Measurements from ENCODE around the gene NR6A1. TPM values are rescaled to one million over a fixed set of nuclear protein-coding genes. Genes with fewer than 3 reads are reported as not detected.

Gene NR6A1
- polyA plus RNA-seq, 2 of the 4 experiments (the other 2 are of a cell fraction): 1.7 to 3.3 TPM

GRCh38 chr9:124790801-124791505, 19.8 kb upstream of the NR6A1 start:
- FAIRE-seq: no peak
- DNase-seq (ENCODE audit: low read depth in 1 of 2, low spot score in 1 of 2): no peak
- no peaks in the 10 kb centered on the region for H3K9me3 ChIP-seq
- ATAC-seq: no peak
- CTCF ChIA-PET: interaction anchor here (1.4 to 40.0 kb wide), 4 partner anchors 15 to 56 kb away, joined by 4 to 2512 read pairs (median 396); partner anchors contain the start of genes ARPC5L, NR6A1, OLFML2A and RPL35
- WGBS (ENCODE audit: missing lambda C conversion rate): 76% methylated on average over 5 of the region's 5 CpGs
- H3K27ac ChIP-seq: no peak overlapping the region
- H3K4me3 ChIP-seq: no peak overlapping the region
- POLR2A ChIA-PET: no interaction called here
- H3K4me2 ChIP-seq: no peak overlapping the region
- TF ChIP-seq EHMT2 (IDR thresholded peaks at IDR 0.05; ENCODE audit: low read depth): no peak
- TF ChIP-seq, protein P1, sequence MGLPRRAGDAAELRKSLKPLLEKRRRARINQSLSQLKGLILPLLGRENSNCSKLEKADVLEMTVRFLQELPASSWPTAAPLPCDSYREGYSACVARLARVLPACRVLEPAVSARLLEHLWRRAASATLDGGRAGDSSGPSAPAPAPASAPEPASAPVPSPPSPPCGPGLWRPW (IDR thresholded peaks at IDR 0.05): no peak
- TF ChIP-seq PHF8 (IDR thresholded peaks at IDR 0.05; ENCODE audit: borderline replicate concordance, low read depth): no peak
- no peak for TF ChIP-seq EP300 (IDR thresholded peaks at IDR 0.05)
- H3K4me1 ChIP-seq: 0 out of 3 replicates have a peak, but pooled peaks cover 3% of the 10 kb centered on the region

GRCh38 chr9:124790301-124790700, 19.2 kb upstream of the NR6A1 start:
- ChIA-PET CTCF (interaction anchor here (1.2 to 40.0 kb wide), 5 partner anchors 14 to 79 kb away, joined by 3 to 2512 read pairs (median 6); partner anchors contain the start of genes ARPC5L, NR6A1, OLFML2A and RPL35), POLR2A (interaction anchor here (1.2 kb wide), 1 partner anchor 11 kb away, joined by 5 read pairs; no protein-coding TSS in a partner anchor)

More at GRCh38 chr9:124790301-124790700, 19.2 kb upstream of the NR6A1 start:
- Histone ChIP-seq H3K4me1 (0 out of 3 replicates have a peak, but pooled peaks cover 3% of the 10 kb centered on the region), H3K27ac (no peak overlapping the region), H3K9me3 (no peaks in the 10 kb centered on the region), H3K4me3 (no peak overlapping the region), H3K4me2 (no peak overlapping the region)
- TF ChIP-seq CTCF (IDR thresholded peaks at IDR 0.05) (no peak), ZSCAN20 (CRISPR knock-in tag; IDR thresholded peaks at IDR 0.05) (no peak), RNF2 (IDR thresholded peaks at IDR 0.05; ENCODE audit: borderline replicate concordance, low read depth) (no peak), HOXA7 (CRISPR knock-in tag; IDR thresholded peaks at IDR 0.05) (no peak), BCL3 (IDR thresholded peaks at IDR 0.05) (no peak), CHD4 (IDR thresholded peaks at IDR 0.05; ENCODE audit: borderline replicate concordance) (no peak), MAZ (IDR thresholded peaks at IDR 0.05; ENCODE audit: borderline replicate concordance, low read depth, low read length) (no peak), EP300 (IDR thresholded peaks at IDR 0.05) (no peak), TFCP2L1 (CRISPR knock-in tag; IDR thresholded peaks at IDR 0.05) (no peak), HEYL (CRISPR knock-in tag; IDR thresholded peaks at IDR 0.05) (no peak), RCOR1 (IDR thresholded peaks at IDR 0.05; ENCODE audit: low read depth, low read length) (no peak), FOSB (CRISPR knock-in tag; IDR thresholded peaks at IDR 0.05) (no peak), HOXB13 (CRISPR knock-in tag; IDR thresholded peaks at IDR 0.05; ENCODE audit: low read depth) (no peak), NPAS2 (CRISPR knock-in tag; IDR thresholded peaks at IDR 0.05; ENCODE audit: borderline replicate concordance) (no peak), ZNF302 (CRISPR knock-in tag; IDR thresholded peaks at IDR 0.05) (no peak), EHF (CRISPR knock-in tag; IDR thresholded peaks at IDR 0.05) (no peak)
- TF ChIP-seq, protein P2, sequence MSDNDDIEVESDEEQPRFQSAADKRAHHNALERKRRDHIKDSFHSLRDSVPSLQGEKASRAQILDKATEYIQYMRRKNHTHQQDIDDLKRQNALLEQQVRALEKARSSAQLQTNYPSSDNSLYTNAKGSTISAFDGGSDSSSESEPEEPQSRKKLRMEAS (IDR thresholded peaks at IDR 0.05): no peak
- TF ChIP-seq, protein P3, sequence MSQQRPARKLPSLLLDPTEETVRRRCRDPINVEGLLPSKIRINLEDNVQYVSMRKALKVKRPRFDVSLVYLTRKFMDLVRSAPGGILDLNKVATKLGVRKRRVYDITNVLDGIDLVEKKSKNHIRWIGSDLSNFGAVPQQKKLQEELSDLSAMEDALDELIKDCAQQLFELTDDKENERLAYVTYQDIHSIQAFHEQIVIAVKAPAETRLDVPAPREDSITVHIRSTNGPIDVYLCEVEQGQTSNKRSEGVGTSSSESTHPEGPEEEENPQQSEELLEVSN (IDR thresholded peaks at IDR 0.05; ENCODE audit: borderline replicate concordance, low read depth): no peak
- DNase-seq (ENCODE audit: low read depth in 1 of 2, low spot score in 1 of 2) (no peak), ATAC-seq (no peak), FAIRE-seq (no peak)
- 84% methylated on average over 8 of the region's 8 CpGs for WGBS (ENCODE audit: missing lambda C conversion rate)

Data from A549 (cell line).